ENCODE results near the gene ADARB1. TPM values are rescaled to one million over a fixed set of nuclear protein-coding genes. Genes with fewer than 3 reads are reported as not detected.
A peak's percentile ranks its signal among the peaks of the same experiment; 100 is the strongest.

ADARB1 gene
- total and polyA plus RNA-seq, 9 of the 15 experiments (the other 6 are each of a cell fraction or from before 2014, with no cell fraction given): 6.7 to 16.0 (median 8.3) TPM

- no peak for TF ChIP-seq CTCF (IDR thresholded peaks at IDR 0.05 in 2 of 3, conservative IDR thresholded peaks at IDR 0.05 in 1 of 3; ENCODE audit: insufficient read depth in 2 of 3, low read depth in 1 of 3, low read length in 3 of 3)
- no peak for TF ChIP-seq RCOR1 (IDR thresholded peaks at IDR 0.05; ENCODE audit: borderline replicate concordance in 1 of 2, low read depth in 2 of 2, low read length in 2 of 2)
- TF ChIP-seq ZNF589 (CRISPR knock-in tag; IDR thresholded peaks at IDR 0.05; ENCODE audit: low read depth): no peak
- TF ChIP-seq BMI1 (IDR thresholded peaks at IDR 0.05; ENCODE audit: low read length): no peak
- no peak for TF ChIP-seq ZNF551 (CRISPR knock-in tag; IDR thresholded peaks at IDR 0.05)
Observed at GRCh38 chr21:45250272-45250671, 175.9 kb downstream of the ADARB1 start (continued).

- ChIA-PET CTCF (ENCODE audit: low intra/inter-chr PET ratio) (no interaction called here), POLR2A (no interaction called here)
- intact Hi-C loops (cut with micrococcal nuclease) (no loop called here), in situ Hi-C loops (cut with MboI) (no loop called here)
- BruUV-seq (replicated peaks): no TSS peak
- FAIRE-seq (no peak), DNase-seq (ENCODE audit: extremely low read depth in 1 of 4, low spot score in 3 of 4) (no peak), ATAC-seq (no peak)
- no peak overlapping the region for H3K4me3 ChIP-seq
- no peak overlapping the region for H3K9ac ChIP-seq (ENCODE audit: insufficient read depth in 1 of 2, low read depth in 2 of 2, low read length in 2 of 2)
- H4K20me1 ChIP-seq (replicated peaks; ENCODE audit: control insufficient read depth, insufficient read depth, low read length): no peaks in the 10 kb centered on the region; the same call in 1 of the 2 replicates
- 0 out of 2 replicates have a peak, but pooled peaks cover 2% of the 10 kb centered on the region for H3K9me3 ChIP-seq (replicated peaks; ENCODE audit: control insufficient read depth, insufficient read depth, low read depth, low read length)
- WGBS (ENCODE audit: insufficient coverage, low coverage, missing lambda C conversion rate): 38% methylated on average over 14 of the region's 14 CpGs
- no peaks in the 10 kb centered on the region for H3K36me3 ChIP-seq (ENCODE audit: control insufficient read depth, insufficient read depth, low read length)
- peaks cover 25 to 71% of the 10 kb centered on the region in 2 experiments for H3K27me3 ChIP-seq (ENCODE audit: control insufficient read depth in 2 of 2, insufficient read depth in 2 of 2, low read length in 2 of 2)
- H3K4me2 ChIP-seq (ENCODE audit: insufficient read depth, low read length): no peak overlapping the region
- H3K79me2 ChIP-seq (ENCODE audit: control insufficient read depth, insufficient read depth, low read length): no peaks in the 10 kb centered on the region
- H2AFZ ChIP-seq (ENCODE audit: low read depth, low read length): no peak overlapping the region
- H3K9me1 ChIP-seq (ENCODE audit: control insufficient read depth, insufficient read depth, low read length): no peaks in the 10 kb centered on the region
- peak; percentile 95 for TF ChIP-seq ZNF41 (CRISPR knock-in tag; conservative IDR thresholded peaks at IDR 0.05)
- TF ChIP-seq DACH1 (IDR thresholded peaks at IDR 0.05; ENCODE audit: partially characterized antibody): no peak
- no peak for TF ChIP-seq ZNF518B (CRISPR knock-in tag; IDR thresholded peaks at IDR 0.05)
- peak; percentile 37; the same call in 1 of the 2 replicates for TF ChIP-seq CEBPB (tag; IDR thresholded peaks at IDR 0.05)
- no peak overlapping the region for H3K27ac ChIP-seq (ENCODE audit: extremely low read depth, low read depth, low read length)
- H3K4me1 ChIP-seq (replicated peaks in 1 of 2; ENCODE audit: control insufficient read depth in 2 of 2, insufficient read depth in 2 of 2, low read length in 2 of 2): peaks cover 8 to 30% of the 10 kb centered on the region in 2 experiments
Observed at GRCh38 chr21:45250914-45251634, 176.7 kb downstream of the ADARB1 start.

Measured in K562 (cell line).